Mesodermal cell (in vitro differentiated cells): ENCODE measurements around the gene FAM83E.
"Not testable (repeated sequence)": the region's sequence is repeated elsewhere in the genome, so short reads cannot be mapped to it uniquely, and the experiment has no call there.

Source experiments
- H3K27ac ChIP-seq: 2 replicates; pipeline ENCODE4 v1.7.0; 2013; ENCODE audit warnings: mild to moderate bottlenecking, low read depth, low read length, moderate library complexity; ENCODE audit not compliant: severe bottlenecking
- H3K36me3 ChIP-seq: 2 replicates; pipeline ENCODE4 v1.7.1; 2013; ENCODE audit warnings: mild to moderate bottlenecking, low read length, moderate library complexity; ENCODE audit not compliant: control insufficient read depth, insufficient read depth
- H3K4me1 ChIP-seq: one replicate; pipeline ENCODE4 v1.7.1; 2013; ENCODE audit warnings: mild to moderate bottlenecking, low read length; ENCODE audit not compliant: insufficient read depth, control insufficient read depth, poor library complexity, severe bottlenecking
- H3K4me3 ChIP-seq: 2 replicates; pipeline ENCODE4 v1.7.0; 2013; ENCODE audit warnings: low read length, control low read depth, mild to moderate bottlenecking; ENCODE audit not compliant: insufficient read depth, poor library complexity, severe bottlenecking; ENCODE audit errors: extremely low read depth
- H3K9me3 ChIP-seq: 2 replicates; pipeline ENCODE4 v1.7.1; 2013; ENCODE audit warnings: mild to moderate bottlenecking, low read length, moderate library complexity; ENCODE audit not compliant: control insufficient read depth
- WGBS, 2 experiments: methylation state at CpG; one replicate each; pipeline ENCODE4 v1.1.5; 2013; ENCODE audit warnings: missing lambda C conversion rate in 2 of 2; ENCODE audit not compliant: insufficient coverage in 2 of 2; 5-methylcytosine and 5-hydroxymethylcytosine counted together

FAM83E gene

GRCh38 chr19:48595171-48595570 is 19.7 kb downstream of the FAM83E start:
- Histone ChIP-seq H3K36me3 (no peaks in the 10 kb centered on the region), H3K27ac (no peak overlapping the region), H3K9me3 (no peaks in the 10 kb centered on the region), H3K4me1 (no peaks in the 10 kb centered on the region), H3K4me3 (no peak overlapping the region)
- WGBS, 2 experiments, result 89 to 91% methylated on average over 7 to 9 of the region's 9 CpGs

- Histone ChIP-seq H3K27ac (no peak overlapping the region), H3K9me3 (no peaks in the 10 kb centered on the region), H3K36me3 (no peaks in the 10 kb centered on the region), H3K4me1 (no peaks in the 10 kb centered on the region), H3K4me3 (no peak overlapping the region)
- WGBS, 2 experiments, result 84% methylated on average over 4 to 5 of the region's 5 CpGs
These were observed 23.9 kb downstream of the FAM83E start for GRCh38 chr19:48591021-48591420.

- no peaks in the 10 kb centered on the region for H3K9me3 ChIP-seq
- 6 to 7% methylated on average over 30 to 35 of the region's 36 CpGs for WGBS, 2 experiments
- H3K4me1 ChIP-seq, result no peaks in the 10 kb centered on the region
- H3K36me3 ChIP-seq, result no peaks in the 10 kb centered on the region
- H3K4me3 ChIP-seq, result no peak overlapping the region
- no peak overlapping the region for H3K27ac ChIP-seq
These were observed 26.0 kb downstream of the FAM83E start for GRCh38 chr19:48588670-48589401.

- H3K4me3 ChIP-seq, result no peak overlapping the region
- WGBS, 2 experiments, result 100% methylated on average over 2 of the region's 3 CpGs
- H3K9me3 ChIP-seq, result no peaks in the 10 kb centered on the region
- H3K27ac ChIP-seq, result no peak overlapping the region
- no peaks in the 10 kb centered on the region for H3K36me3 ChIP-seq
- no peaks in the 10 kb centered on the region for H3K4me1 ChIP-seq
These were observed 27.5 kb downstream of the FAM83E start for GRCh38 chr19:48587387-48587786.

- WGBS, 2 experiments, result 100% methylated on average over 1 of the region's 2 CpGs; no CpG with 5 or more reads in 1 of the 2 experiments
- H3K27ac ChIP-seq, result no peak overlapping the region
- H3K9me3 ChIP-seq, result no peaks in the 10 kb centered on the region
- H3K4me3 ChIP-seq, result no peak overlapping the region
- no peaks in the 10 kb centered on the region for H3K36me3 ChIP-seq
- no peaks in the 10 kb centered on the region for H3K4me1 ChIP-seq
These were observed 32.7 kb downstream of the FAM83E start for GRCh38 chr19:48582168-48582567.

GRCh38 chr19:48578891-48579290 is 36.0 kb downstream of the FAM83E start:
- H3K27ac ChIP-seq, result no peak overlapping the region
- H3K36me3 ChIP-seq, result no peaks in the 10 kb centered on the region
- no peaks in the 10 kb centered on the region for H3K9me3 ChIP-seq
- H3K4me1 ChIP-seq, result no peaks in the 10 kb centered on the region
- 88% methylated on average over 1 of the region's 3 CpGs; no CpG with 5 or more reads in 1 of the 2 experiments for WGBS, 2 experiments
- H3K4me3 ChIP-seq, result no peak overlapping the region

- H3K9me3 ChIP-seq, H3K36me3 ChIP-seq, H3K4me1 ChIP-seq, H3K27ac ChIP-seq, H3K4me3 ChIP-seq: not testable (repeated sequence)
- 95 to 96% methylated on average over 5 to 6 of the region's 7 CpGs for WGBS, 2 experiments
These were observed 37.0 kb downstream of the FAM83E start for GRCh38 chr19:48577908-48578307.

- peaks cover 6% of the 10 kb centered on the region for H3K4me1 ChIP-seq
- H3K27ac ChIP-seq, result no peak overlapping the region
- no peak overlapping the region for H3K4me3 ChIP-seq
- H3K9me3 ChIP-seq, result no peaks in the 10 kb centered on the region
- 75 to 81% methylated on average over 5 to 8 of the region's 23 CpGs for WGBS, 2 experiments
- no peaks in the 10 kb centered on the region for H3K36me3 ChIP-seq
These were observed 38.8 kb downstream of the FAM83E start for GRCh38 chr19:48575931-48576622.

- Histone ChIP-seq H3K4me3 (no peak overlapping the region), H3K4me1 (peaks cover 15% of the 10 kb centered on the region), H3K36me3 (no peaks in the 10 kb centered on the region), H3K9me3 (no peaks in the 10 kb centered on the region), H3K27ac (no peak overlapping the region)
- WGBS, 2 experiments, result 64 to 65% methylated on average over 11 of the region's 12 CpGs
These were observed 41.7 kb downstream of the FAM83E start for GRCh38 chr19:48573163-48573505.

GRCh38 chr19:48571378-48572162 is 43.3 kb downstream of the FAM83E start:
- no peak overlapping the region for H3K4me3 ChIP-seq
- H3K9me3 ChIP-seq, result no peaks in the 10 kb centered on the region
- peaks cover 18% of the 10 kb centered on the region for H3K4me1 ChIP-seq
- 78 to 87% methylated on average over 4 of the region's 5 CpGs for WGBS, 2 experiments
- no peaks in the 10 kb centered on the region for H3K36me3 ChIP-seq
- H3K27ac ChIP-seq, result no peak overlapping the region
